ENCODE measurements around the gene MRAP2. TPM values are rescaled to one million over a fixed set of nuclear protein-coding genes. Genes with fewer than 3 reads are reported as not detected.

Gene MRAP2
- total and polyA plus RNA-seq, 2 experiments from 2014 or later, result 6.1 to 13.5 TPM

DNA sequence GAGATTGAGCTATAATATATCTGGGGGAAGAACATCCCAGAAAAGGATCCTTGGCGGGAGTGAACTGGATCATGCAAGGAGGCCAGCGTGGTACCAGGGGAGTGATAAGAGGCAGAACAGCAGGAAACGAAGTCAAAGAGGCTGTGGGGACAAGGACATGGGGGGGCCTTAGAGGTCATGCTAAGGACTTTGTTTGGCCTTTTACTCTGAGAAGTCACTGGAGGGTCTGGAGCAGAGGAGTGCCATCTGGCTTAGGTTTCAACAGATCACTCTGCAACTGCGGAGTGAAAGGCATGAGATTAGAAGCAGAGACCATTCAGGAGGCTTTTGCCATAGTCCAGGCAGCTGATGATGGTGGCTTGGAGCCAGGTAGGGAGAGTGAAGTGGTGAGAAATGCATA, 24.3 kb downstream of the MRAP2 start:
- peaks cover 30% of the 10 kb centered on the region for H3K4me1 ChIP-seq (ENCODE audit: insufficient read depth)
- no peak overlapping the region for H2AFZ ChIP-seq
- Mint-ChIP-seq H3K36me3 (ENCODE audit: low read depth) (no peaks in the 10 kb centered on the region), H3K4me3 (no peak overlapping the region), H3K9me3 (no peaks in the 10 kb centered on the region), H3K27me3 (ENCODE audit: insufficient read depth, low read depth, poor library complexity) (peaks cover 2% of the 10 kb centered on the region), H3K4me1 (peaks cover 39% of the 10 kb centered on the region), H3K27ac (no peak overlapping the region)
- peaks cover 7% of the 10 kb centered on the region; the same call in 1 of the 2 replicates for H3K9me2 ChIP-seq (ENCODE audit: insufficient read depth)
- ATAC-seq, result no peak
- H3K36me3 ChIP-seq (ENCODE audit: insufficient read depth), result no peaks in the 10 kb centered on the region
- no peaks in the 10 kb centered on the region; the same call in 1 of the 2 replicates for H3F3A ChIP-seq (replicated peaks; ENCODE audit: low read depth)
- H3K4me3 ChIP-seq, result no peak overlapping the region
- no peaks in the 10 kb centered on the region for H3K27me3 ChIP-seq (ENCODE audit: insufficient read depth)
- no peak overlapping the region for H3K27ac ChIP-seq (ENCODE audit: low read depth)
- H3K79me2 ChIP-seq (replicated peaks; ENCODE audit: insufficient read depth), result no peaks in the 10 kb centered on the region
- no peaks in the 10 kb centered on the region for H4K20me1 ChIP-seq (replicated peaks; ENCODE audit: insufficient read depth)
- TF ChIP-seq ZNF331 (CRISPR knock-in tag; IDR thresholded peaks at IDR 0.05; ENCODE audit: low read depth) (no peak), STAT1 (IDR thresholded peaks at IDR 0.05; ENCODE audit: unreplicated experiment) (no peak), EZH2 (IDR thresholded peaks at IDR 0.05; ENCODE audit: low read depth, unreplicated experiment) (no peak), CREB1 (CRISPR knock-in tag; IDR thresholded peaks at IDR 0.05; ENCODE audit: low read depth) (no peak), CTCF (conservative IDR thresholded peaks at IDR 0.05; ENCODE audit: low read depth in 2 of 2) (no peak), EZH2phosphoT487 (IDR thresholded peaks at IDR 0.05; ENCODE audit: unreplicated experiment) (no peak), POLR2AphosphoS5 (IDR thresholded peaks at IDR 0.05; ENCODE audit: low read depth) (no peak), ZNF114 (CRISPR knock-in tag; IDR thresholded peaks at IDR 0.05) (no peak), JUNB (IDR thresholded peaks at IDR 0.05; ENCODE audit: unreplicated experiment) (no peak), NANOG (IDR thresholded peaks at IDR 0.05; ENCODE audit: borderline replicate concordance) (no peak), REST (IDR thresholded peaks at IDR 0.05; ENCODE audit: unreplicated experiment) (no peak)
- TF ChIP-seq, protein P1, sequence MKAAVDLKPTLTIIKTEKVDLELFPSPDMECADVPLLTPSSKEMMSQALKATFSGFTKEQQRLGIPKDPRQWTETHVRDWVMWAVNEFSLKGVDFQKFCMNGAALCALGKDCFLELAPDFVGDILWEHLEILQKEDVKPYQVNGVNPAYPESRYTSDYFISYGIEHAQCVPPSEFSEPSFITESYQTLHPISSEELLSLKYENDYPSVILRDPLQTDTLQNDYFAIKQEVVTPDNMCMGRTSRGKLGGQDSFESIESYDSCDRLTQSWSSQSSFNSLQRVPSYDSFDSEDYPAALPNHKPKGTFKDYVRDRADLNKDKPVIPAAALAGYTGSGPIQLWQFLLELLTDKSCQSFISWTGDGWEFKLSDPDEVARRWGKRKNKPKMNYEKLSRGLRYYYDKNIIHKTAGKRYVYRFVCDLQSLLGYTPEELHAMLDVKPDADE (IDR thresholded peaks at IDR 0.05), result no peak
- TF ChIP-seq, protein P2, sequence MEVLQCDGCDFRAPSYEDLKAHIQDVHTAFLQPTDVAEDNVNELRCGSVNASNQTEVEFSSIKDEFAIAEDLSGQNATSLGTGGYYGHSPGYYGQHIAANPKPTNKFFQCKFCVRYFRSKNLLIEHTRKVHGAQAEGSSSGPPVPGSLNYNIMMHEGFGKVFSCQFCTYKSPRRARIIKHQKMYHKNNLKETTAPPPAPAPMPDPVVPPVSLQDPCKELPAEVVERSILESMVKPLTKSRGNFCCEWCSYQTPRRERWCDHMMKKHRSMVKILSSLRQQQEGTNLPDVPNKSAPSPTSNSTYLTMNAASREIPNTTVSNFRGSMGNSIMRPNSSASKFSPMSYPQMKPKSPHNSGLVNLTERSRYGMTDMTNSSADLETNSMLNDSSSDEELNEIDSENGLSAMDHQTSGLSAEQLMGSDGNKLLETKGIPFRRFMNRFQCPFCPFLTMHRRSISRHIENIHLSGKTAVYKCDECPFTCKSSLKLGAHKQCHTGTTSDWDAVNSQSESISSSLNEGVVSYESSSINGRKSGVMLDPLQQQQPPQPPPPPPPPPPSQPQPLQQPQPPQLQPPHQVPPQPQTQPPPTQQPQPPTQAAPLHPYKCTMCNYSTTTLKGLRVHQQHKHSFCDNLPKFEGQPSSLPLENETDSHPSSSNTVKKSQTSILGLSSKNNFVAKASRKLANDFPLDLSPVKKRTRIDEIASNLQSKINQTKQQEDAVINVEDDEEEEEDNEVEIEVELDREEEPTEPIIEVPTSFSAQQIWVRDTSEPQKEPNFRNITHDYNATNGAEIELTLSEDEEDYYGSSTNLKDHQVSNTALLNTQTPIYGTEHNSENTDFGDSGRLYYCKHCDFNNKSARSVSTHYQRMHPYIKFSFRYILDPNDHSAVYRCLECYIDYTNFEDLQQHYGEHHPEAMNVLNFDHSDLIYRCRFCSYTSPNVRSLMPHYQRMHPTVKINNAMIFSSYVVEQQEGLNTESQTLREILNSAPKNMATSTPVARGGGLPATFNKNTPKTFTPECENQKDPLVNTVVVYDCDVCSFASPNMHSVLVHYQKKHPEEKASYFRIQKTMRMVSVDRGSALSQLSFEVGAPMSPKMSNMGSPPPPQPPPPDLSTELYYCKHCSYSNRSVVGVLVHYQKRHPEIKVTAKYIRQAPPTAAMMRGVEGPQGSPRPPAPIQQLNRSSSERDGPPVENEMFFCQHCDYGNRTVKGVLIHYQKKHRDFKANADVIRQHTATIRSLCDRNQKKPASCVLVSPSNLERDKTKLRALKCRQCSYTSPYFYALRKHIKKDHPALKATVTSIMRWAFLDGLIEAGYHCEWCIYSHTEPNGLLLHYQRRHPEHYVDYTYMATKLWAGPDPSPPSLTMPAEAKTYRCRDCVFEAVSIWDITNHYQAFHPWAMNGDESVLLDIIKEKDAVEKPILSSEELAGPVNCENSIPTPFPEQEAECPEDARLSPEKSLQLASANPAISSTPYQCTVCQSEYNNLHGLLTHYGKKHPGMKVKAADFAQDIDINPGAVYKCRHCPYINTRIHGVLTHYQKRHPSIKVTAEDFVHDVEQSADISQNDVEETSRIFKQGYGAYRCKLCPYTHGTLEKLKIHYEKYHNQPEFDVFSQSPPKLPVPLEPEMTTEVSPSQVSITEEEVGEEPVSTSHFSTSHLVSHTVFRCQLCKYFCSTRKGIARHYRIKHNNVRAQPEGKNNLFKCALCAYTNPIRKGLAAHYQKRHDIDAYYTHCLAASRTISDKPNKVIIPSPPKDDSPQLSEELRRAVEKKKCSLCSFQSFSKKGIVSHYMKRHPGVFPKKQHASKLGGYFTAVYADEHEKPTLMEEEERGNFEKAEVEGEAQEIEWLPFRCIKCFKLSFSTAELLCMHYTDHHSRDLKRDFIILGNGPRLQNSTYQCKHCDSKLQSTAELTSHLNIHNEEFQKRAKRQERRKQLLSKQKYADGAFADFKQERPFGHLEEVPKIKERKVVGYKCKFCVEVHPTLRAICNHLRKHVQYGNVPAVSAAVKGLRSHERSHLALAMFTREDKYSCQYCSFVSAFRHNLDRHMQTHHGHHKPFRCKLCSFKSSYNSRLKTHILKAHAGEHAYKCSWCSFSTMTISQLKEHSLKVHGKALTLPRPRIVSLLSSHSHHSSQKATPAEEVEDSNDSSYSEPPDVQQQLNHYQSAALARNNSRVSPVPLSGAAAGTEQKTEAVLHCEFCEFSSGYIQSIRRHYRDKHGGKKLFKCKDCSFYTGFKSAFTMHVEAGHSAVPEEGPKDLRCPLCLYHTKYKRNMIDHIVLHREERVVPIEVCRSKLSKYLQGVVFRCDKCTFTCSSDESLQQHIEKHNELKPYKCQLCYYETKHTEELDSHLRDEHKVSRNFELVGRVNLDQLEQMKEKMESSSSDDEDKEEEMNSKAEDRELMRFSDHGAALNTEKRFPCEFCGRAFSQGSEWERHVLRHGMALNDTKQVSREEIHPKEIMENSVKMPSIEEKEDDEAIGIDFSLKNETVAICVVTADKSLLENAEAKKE (CRISPR knock-in tag; IDR thresholded peaks at IDR 0.05), result no peak
- no peak for DNase-seq (ENCODE audit: low spot score)
- H3K4me2 ChIP-seq, result no peak overlapping the region

Measured in GM23338 (cell line).